ENCODE results near the gene IL17B. TPM values are rescaled to one million over a fixed set of nuclear protein-coding genes. Genes with fewer than 3 reads are reported as not detected.

IL17B gene
- total and polyA plus RNA-seq, 2 of the 13 experiments (the other 11 are each of a cell fraction or from before 2014, with no cell fraction given): 0.29 to 2.6 TPM

GRCh38 chr5:149423794-149424268, 44.7 kb upstream of the IL17B start (continued):
- no peak; the same call in 1 of the 2 replicates for TF ChIP-seq ZFP91 (CRISPR knock-in tag; IDR thresholded peaks at IDR 0.05; ENCODE audit: borderline replicate concordance)
- no peak for TF ChIP-seq NBN (conservative IDR thresholded peaks at IDR 0.05)
- no peak for TF ChIP-seq ZFP62 (CRISPR knock-in tag; IDR thresholded peaks at IDR 0.05)
- no peak for TF ChIP-seq ZNF136 (CRISPR knock-in tag; IDR thresholded peaks at IDR 0.05; ENCODE audit: low read depth)
- TF ChIP-seq, protein P1, sequence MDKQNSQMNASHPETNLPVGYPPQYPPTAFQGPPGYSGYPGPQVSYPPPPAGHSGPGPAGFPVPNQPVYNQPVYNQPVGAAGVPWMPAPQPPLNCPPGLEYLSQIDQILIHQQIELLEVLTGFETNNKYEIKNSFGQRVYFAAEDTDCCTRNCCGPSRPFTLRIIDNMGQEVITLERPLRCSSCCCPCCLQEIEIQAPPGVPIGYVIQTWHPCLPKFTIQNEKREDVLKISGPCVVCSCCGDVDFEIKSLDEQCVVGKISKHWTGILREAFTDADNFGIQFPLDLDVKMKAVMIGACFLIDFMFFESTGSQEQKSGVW (CRISPR knock-in tag; IDR thresholded peaks at IDR 0.05; ENCODE audit: borderline replicate concordance): no peak
- TF ChIP-seq GABPB1 (CRISPR knock-in tag; IDR thresholded peaks at IDR 0.05): peak; percentile 24; the same call in 1 of the 2 replicates
- TF ChIP-seq PRMT3 (CRISPR knock-in tag; IDR thresholded peaks at IDR 0.05; ENCODE audit: borderline replicate concordance, low read depth): no peak
- TF ChIP-seq ARID2 (CRISPR knock-in tag; IDR thresholded peaks at IDR 0.05; ENCODE audit: borderline replicate concordance): no peak
- TF ChIP-seq ZNF598 (CRISPR knock-in tag; IDR thresholded peaks at IDR 0.05; ENCODE audit: borderline replicate concordance): no peak
- TF ChIP-seq KDM3A (CRISPR knock-in tag; IDR thresholded peaks at IDR 0.05; ENCODE audit: low read depth): no peak
- no peak for TF ChIP-seq PPARG (CRISPR knock-in tag; conservative IDR thresholded peaks at IDR 0.05)
- no peak for TF ChIP-seq EHMT2 (IDR thresholded peaks at IDR 0.05; ENCODE audit: borderline replicate concordance, low read depth, low read length)
- no peak for TF ChIP-seq MED8 (CRISPR knock-in tag; IDR thresholded peaks at IDR 0.05; ENCODE audit: insufficient replicate concordance)
- 0 out of 2 replicates have a peak, but pooled peaks have one; percentile 10 for TF ChIP-seq SP5 (CRISPR knock-in tag; IDR thresholded peaks at IDR 0.05; ENCODE audit: borderline replicate concordance, low read depth)
- no peak for TF ChIP-seq ZNF3 (CRISPR knock-in tag; IDR thresholded peaks at IDR 0.05)
- TF ChIP-seq, protein P2, sequence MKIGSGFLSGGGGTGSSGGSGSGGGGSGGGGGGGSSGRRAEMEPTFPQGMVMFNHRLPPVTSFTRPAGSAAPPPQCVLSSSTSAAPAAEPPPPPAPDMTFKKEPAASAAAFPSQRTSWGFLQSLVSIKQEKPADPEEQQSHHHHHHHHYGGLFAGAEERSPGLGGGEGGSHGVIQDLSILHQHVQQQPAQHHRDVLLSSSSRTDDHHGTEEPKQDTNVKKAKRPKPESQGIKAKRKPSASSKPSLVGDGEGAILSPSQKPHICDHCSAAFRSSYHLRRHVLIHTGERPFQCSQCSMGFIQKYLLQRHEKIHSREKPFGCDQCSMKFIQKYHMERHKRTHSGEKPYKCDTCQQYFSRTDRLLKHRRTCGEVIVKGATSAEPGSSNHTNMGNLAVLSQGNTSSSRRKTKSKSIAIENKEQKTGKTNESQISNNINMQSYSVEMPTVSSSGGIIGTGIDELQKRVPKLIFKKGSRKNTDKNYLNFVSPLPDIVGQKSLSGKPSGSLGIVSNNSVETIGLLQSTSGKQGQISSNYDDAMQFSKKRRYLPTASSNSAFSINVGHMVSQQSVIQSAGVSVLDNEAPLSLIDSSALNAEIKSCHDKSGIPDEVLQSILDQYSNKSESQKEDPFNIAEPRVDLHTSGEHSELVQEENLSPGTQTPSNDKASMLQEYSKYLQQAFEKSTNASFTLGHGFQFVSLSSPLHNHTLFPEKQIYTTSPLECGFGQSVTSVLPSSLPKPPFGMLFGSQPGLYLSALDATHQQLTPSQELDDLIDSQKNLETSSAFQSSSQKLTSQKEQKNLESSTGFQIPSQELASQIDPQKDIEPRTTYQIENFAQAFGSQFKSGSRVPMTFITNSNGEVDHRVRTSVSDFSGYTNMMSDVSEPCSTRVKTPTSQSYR (CRISPR knock-in tag; IDR thresholded peaks at IDR 0.05; ENCODE audit: borderline replicate concordance): no peak
- TF ChIP-seq NPAS2 (CRISPR knock-in tag; IDR thresholded peaks at IDR 0.05; ENCODE audit: borderline replicate concordance): no peak
- TF ChIP-seq GPBP1L1 (CRISPR knock-in tag; IDR thresholded peaks at IDR 0.05): no peak
- TF ChIP-seq, protein P3, sequence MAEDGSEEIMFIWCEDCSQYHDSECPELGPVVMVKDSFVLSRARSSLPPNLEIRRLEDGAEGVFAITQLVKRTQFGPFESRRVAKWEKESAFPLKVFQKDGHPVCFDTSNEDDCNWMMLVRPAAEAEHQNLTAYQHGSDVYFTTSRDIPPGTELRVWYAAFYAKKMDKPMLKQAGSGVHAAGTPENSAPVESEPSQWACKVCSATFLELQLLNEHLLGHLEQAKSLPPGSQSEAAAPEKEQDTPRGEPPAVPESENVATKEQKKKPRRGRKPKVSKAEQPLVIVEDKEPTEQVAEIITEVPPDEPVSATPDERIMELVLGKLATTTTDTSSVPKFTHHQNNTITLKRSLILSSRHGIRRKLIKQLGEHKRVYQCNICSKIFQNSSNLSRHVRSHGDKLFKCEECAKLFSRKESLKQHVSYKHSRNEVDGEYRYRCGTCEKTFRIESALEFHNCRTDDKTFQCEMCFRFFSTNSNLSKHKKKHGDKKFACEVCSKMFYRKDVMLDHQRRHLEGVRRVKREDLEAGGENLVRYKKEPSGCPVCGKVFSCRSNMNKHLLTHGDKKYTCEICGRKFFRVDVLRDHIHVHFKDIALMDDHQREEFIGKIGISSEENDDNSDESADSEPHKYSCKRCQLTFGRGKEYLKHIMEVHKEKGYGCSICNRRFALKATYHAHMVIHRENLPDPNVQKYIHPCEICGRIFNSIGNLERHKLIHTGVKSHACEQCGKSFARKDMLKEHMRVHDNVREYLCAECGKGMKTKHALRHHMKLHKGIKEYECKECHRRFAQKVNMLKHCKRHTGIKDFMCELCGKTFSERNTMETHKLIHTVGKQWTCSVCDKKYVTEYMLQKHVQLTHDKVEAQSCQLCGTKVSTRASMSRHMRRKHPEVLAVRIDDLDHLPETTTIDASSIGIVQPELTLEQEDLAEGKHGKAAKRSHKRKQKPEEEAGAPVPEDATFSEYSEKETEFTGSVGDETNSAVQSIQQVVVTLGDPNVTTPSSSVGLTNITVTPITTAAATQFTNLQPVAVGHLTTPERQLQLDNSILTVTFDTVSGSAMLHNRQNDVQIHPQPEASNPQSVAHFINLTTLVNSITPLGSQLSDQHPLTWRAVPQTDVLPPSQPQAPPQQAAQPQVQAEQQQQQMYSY (CRISPR knock-in tag; IDR thresholded peaks at IDR 0.05): no peak
- peak; percentile 42; the same call in 1 of the 2 replicates for TF ChIP-seq YEATS4 (CRISPR knock-in tag; IDR thresholded peaks at IDR 0.05; ENCODE audit: borderline replicate concordance)
